ENCODE data around the gene ALCAM.

DNA sequence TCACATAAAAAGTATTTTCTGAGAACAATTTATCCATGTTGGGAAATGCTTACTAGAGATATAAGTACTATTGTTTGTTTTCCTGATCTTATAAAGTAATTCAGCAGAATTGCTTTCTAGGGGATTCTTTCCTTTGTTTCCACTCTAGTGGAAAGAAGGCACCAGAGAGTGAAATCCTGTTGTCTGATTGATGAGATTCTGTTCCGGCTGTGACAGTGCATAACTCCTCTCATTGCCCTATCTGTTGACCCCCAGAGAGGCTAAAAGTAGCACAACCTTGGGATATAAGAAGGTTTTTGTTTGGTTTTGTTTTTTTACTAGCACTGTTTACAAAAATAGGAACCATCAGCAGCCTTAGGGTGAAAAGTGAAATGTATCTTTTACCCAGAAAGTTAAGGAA is 114.1 kb downstream of the ALCAM start:
- no peak for TF ChIP-seq CTCF (conservative IDR thresholded peaks at IDR 0.05)
- TF ChIP-seq ZFX (IDR thresholded peaks at IDR 0.05), result no peak
